ENCODE data around the gene JAZF1.
"Not testable (repeated sequence)": the region's sequence is repeated elsewhere in the genome, so short reads cannot be mapped to it uniquely, and the experiment has no call there.

Gene JAZF1

DNA sequence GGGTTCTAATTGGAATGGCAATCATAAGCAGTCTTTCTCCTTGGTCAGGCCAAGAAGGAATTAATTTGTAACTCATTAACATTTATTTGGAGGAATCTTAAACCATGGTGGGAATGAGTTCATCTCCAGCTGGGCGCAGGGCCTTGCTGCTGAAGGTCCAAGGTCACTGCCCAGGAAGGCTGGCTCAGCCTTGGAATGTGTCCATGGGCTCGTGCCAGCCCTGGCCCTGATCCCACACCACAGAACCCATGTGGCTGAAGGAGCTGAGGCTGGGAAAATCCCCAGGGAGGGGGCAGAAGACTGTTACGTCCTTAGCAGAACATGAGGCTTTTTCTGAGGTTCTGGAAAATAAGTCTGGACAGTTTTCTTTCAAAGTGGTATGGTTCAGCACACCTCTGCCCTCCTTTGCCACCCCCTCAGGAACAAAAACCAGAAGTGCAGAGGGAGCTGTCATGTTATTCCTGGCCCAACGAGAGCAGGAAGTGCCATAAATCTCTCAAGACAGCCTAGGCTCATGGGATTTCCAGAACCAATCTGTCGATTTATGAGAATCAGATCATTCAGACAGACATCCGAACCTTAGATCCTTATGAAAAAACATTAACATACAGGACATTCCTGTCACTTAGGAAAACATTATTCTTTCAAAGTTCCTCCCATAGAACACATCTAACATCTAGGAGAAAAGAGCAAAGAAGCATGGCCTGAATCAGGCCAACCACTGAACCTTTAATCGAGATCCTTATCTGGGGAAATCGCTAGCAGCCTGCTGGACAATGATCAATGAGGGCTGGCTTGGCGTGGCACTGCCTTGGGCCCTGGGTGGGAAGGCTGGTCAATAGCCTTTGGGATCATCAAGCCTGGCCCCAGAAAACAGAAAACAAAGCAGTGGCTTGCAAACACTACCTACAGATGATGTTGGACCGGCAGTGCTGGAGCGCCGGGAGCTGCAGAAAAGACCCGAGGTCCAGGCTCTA, 306.3 kb downstream of the JAZF1 start:
- DNase-seq (ENCODE audit: low read depth in 3 of 3), result no peak

DNA sequence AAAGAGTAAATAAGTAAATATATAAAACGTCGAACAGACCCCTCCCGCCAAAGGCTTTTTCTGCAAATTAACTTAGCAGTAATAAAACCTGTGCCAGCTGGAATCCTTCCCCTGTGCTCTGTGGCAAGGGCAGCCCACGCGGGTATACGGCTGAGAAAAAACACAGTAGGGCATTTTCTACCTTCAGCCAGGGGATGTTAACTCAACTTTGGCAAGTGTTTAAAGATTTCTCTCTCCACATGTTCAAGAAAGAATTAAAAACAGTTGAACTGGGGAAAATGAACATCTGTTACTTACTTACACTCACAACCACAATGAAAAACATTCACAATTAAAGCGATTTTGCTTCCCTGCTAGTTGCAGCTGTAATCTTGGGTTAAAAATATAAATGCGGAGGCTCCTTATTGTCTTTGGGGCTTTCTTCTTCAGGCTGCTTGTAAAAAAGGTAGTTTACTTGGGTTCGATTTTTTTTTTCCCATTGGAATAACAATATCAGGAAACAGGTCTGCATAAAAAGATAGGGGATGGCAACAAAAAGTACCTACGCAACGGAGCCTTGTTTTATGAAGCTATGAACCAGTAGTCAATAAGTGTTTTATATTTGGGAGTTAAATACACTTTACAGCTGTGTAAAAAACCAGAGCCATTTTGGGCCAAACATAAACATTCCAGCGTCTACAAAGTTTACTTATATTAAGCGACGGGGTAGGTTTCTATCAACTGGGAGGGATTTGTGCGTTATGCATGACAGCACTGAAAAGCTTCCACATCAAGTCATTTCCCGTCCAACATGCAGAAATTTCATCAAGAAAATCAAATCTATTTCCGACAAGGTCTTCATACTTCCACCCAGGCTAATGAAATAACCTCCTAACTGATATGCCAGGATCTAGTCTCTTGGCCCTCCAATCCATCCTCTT, 308.0 kb downstream of the JAZF1 start:
- no peak for DNase-seq (ENCODE audit: low read depth in 3 of 3)

DNA sequence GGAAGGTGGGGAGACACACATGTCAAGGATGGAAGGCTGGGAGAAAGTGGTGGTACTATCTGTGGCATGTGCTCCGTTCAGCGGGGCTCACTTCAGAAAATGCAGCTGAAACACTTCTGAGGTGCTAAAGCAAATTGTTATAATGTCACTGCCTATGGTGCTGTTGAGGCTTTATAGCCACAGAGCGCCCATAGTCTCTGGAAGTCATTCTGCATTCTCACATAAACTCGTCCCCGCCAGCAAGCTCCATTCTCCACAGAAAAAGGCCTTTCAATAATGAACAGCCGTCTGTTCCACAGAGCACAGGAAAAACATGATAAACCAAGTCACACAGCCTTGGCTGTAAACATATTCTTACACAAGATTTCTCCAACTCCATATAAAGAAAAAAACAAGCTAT, 308.7 kb downstream of the JAZF1 start:
- DNase-seq (ENCODE audit: low read depth in 3 of 3), result no peak

DNA sequence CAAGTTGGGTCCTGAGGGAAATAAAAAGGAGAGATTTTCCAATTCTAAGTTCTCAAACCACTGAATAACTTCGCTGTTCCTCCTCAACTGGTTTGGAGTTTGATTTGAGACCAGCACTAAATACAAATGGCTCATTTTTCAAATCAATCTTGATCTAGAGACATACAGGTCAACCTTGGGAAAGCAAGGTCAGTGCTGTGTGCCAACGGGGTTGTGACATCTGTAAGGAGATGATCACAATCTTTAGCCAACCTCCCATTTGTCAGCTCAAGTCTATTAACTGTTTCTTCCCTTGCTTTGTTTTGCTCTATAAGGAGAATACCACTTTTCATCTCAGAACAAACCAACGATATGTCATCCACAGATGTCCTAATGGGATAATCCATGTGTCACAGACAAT, 309.5 kb downstream of the JAZF1 start:
- DNase-seq (ENCODE audit: low read depth in 3 of 3), result no peak

DNA sequence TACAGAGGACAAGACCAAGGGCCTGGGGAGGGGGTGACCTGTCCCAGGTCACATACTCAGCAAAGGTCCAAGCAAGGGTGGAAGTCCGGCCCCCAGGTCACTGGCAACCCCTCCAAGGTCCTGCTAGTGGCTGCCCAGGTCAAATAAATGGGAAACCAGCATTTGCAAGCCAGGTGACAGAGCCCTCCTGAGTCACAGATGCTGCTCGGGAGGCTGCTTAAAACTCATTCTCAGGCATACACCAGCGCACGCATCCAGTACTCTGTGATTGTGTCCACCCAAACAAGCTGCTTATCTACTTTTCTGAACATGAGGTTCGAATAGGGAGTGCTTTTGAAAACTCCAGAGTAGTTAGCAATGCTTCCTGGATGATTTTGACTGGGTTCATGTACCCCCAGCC, 310.0 kb downstream of the JAZF1 start:
- no peak for DNase-seq (ENCODE audit: low read depth in 3 of 3)

DNA sequence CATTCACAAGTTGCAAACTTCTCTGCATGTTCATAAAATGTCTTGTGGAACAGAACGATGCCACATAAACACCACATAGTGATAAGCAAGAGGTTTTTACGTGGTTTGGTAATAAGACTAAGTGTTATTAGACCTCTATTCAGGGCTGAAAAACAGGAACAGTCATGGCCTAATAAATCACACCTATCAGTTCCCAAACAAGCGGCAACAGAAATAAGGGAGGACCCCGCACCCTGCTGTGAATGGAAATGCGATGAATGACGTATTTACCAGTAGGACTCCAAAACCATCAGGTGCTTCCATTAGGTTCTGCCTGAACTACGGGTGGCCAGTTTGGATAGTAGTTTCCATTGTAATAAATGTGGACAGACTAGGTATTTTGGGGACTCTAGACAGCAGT, 311.5 kb downstream of the JAZF1 start:
- DNase-seq (ENCODE audit: low read depth in 3 of 3), result no peak

DNA sequence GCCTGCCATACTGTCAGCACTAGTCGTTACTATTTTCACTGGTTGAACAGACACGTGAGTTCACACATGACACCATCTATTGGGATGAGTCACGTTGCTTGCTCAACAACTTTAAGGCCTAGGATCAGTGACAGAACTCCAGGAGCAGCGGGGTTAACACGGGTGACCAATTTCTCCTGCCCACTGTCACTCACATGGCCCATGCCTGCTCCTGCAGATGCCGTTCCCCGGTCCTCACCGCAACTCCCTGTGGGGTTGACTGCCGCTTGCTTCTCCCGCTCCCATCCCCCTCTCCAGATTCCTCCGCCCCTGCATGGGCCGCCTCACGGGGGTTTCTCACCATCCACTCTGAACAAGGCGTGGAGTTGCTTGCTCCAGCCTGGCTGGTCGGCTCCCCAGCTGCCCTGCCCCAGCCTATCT, 312.5 kb downstream of the JAZF1 start:
- no peak for DNase-seq (ENCODE audit: low read depth in 3 of 3)

DNA sequence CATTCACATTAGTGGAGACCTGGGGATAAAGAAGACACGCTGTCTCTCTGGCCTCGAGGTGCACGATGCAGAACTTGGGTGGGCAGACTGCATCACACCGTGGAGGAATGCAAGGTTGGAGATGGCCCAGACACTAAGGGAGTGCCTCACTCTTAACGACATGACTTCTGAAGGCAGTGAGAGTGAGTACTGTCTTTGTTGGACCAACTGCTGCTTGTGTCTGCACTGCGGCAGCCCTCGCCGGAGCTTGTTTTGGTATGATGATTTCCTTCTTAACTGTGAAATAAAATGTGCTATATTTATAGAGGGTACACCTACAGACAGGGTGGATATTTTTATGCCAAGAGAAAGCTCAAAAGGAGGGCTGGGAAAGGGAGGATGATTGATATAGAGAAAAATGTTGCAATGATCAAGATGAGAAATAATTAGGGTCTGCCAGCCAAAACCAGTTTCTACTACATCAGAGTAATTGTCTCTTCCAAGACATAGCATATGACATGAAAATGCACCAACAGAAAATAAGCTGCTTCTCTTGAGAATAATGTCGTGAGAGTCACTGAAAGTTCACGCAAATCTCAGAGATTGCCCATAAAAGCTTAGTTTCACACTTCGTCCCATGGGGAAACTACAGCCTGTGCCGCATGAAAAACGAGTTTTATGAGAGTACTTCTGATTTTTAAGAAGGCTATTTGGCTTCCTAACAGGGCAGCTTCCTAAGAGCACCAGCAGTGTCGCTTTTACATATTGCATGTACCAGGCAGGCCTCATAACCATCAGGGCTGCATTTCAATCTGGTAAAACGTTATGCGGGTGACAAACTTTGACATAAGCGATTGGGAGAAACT, 313.5 kb downstream of the JAZF1 start:
- no peak for DNase-seq (ENCODE audit: low read depth in 3 of 3)

DNA sequence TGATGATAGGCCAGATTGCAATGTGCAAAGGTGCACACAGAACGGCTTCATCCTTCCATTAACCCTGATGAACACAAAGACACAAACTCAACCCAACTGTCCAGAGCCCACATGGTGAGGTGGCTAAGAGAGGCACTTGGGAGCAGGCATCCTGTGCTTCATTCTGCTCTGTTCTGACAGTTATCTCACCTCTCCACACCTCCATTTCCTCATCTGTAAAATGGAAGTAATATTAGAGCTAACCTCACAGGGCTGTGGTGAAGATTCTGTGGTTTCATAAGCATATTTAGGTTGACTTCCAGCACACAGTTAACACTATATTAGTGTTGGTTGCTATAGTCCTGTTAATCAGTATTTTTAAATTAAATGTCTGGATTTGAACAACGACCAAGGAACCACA, 314.3 kb downstream of the JAZF1 start:
- DNase-seq (ENCODE audit: low read depth in 3 of 3), result no peak

DNA sequence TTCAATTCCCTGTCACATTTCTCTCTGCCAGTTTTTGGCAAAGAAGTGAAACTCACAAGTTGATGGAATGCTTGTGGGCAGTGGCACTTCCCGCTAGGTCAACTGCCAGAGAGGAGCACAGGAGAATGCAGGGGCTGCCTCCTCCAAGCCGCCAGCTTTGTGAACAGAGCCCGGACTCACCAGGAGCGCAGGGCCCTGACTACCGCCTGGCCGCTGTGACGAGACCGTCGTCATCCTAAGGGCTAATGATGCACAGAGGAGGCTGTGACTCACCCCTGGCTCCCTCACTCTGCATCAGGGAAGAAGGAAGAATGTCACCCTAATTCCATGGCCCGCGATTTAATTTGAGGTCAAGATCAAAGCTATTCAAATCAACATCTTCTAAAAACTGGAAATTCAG, 316.7 kb downstream of the JAZF1 start:
- no peak for DNase-seq (ENCODE audit: low read depth in 3 of 3)

DNA sequence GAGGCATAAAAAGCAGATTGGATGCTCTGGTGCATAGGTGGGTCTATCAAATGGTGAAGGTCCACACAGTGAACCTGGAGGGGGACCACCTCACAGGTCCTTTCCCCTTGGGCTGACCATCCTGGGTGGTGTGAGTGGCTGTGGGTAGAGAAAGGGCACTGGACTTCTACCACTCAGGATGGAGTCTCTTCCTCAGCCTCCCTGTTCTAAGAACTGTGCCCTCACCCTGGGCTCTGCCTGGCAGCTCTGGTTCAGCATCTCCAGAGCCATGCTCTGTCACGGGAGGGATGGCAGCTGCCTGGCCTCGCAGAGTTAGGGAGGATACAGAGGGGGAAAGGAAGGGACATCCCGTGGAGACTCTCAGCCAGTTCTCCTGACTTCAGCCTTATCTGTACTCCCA, 318.8 kb downstream of the JAZF1 start:
- no peak for DNase-seq (ENCODE audit: low read depth in 3 of 3)

DNA sequence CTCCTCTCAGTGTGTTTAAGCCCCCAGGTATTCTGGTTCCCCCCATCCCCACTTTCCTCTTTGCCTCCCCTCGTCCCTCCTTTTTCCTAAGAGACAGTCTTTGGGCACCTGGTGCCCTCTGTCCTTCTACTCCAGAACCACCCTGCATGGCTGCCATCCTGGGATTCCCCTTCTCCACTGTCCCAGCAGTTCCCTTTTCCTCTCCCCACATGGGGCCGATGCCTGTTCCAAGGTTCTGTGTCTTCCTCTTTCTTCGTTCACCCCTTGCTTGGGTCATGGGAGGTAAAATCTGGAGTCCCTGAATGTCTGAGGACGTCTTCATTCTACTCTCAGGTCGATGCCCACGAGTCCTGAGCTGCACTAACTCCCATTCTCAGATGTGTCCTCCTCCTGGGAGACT, 319.8 kb downstream of the JAZF1 start:
- no peak for DNase-seq (ENCODE audit: low read depth in 3 of 3)

DNA sequence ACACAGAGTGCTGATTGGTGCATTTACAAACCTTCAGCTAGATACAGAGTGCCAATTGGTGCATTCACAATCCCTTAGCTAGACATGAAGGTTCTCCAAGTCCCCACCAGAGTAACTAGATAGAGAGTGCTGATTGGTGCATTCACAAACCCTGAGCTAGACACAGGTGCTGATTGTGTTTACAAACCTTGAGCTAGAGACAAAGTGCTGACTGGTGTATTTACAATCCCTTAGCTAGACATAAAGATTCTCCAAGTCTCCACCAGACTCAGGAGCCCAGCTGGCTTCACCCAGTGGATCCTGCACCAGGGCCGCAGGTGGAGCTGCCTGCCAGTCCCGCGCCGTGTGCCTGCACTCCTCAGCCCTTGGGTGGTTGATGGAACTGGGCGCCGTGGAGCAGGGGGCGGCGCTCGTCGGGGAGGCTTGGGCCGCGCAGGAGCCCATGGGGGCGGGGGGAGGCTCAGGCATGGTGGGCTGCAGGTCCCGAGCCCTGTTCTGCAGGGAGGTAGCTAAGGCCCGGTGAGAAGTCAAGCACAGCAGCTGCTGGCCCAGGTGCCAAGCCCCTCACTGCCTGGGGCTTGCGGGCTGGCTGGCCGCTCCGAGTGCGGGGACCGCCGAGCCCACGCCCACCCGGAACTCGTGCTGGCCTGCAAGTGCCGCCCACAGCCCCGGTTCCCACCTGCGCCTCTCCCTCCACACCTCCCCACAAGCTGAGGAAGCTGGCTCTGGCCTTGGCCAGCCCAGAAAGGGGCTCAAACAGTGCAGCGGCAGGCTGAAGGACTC, 323.7 kb downstream of the JAZF1 start:
- DNase-seq (ENCODE audit: low read depth in 3 of 3), result not testable (repeated sequence)

DNA sequence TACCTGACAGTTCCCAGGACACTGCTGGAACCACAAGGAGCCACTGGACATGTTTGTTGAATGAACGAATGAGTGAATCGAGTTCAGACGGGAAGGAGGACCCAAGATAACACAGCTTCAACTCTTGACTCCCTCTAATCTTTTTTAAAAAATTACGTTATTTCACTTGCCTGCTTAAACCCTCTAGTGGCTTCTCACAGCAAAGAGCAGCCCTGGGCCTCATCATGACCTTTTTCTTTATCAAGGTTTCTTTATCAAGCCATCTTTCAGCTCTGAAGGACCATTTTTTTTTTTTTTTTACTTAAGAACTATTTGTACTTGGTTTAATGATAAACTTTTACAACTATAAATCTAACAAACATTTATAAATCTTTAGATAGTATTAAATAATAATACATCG, 330.1 kb downstream of the JAZF1 start:
- DNase-seq (ENCODE audit: low read depth in 3 of 3), result no peak

DNA sequence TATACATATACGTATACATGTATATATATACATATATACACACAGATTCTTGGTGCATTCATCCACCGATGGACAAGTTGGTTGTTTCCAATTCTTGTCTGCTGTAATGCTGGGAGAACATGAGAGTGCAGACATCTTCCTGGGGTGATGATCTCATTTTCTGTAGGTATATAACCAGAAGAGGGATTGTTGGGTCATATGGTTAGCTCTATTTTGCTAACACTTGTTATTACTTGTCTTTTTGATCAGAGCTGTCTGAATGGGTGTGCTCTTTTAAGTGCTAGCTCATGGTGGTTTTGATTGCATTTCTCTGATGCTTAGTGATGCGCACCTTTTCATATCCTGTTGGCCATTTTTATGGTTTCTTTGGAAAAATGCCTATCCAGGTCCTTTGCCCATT, 334.2 kb downstream of the JAZF1 start:
- no peak for DNase-seq (ENCODE audit: low read depth in 3 of 3)

DNA sequence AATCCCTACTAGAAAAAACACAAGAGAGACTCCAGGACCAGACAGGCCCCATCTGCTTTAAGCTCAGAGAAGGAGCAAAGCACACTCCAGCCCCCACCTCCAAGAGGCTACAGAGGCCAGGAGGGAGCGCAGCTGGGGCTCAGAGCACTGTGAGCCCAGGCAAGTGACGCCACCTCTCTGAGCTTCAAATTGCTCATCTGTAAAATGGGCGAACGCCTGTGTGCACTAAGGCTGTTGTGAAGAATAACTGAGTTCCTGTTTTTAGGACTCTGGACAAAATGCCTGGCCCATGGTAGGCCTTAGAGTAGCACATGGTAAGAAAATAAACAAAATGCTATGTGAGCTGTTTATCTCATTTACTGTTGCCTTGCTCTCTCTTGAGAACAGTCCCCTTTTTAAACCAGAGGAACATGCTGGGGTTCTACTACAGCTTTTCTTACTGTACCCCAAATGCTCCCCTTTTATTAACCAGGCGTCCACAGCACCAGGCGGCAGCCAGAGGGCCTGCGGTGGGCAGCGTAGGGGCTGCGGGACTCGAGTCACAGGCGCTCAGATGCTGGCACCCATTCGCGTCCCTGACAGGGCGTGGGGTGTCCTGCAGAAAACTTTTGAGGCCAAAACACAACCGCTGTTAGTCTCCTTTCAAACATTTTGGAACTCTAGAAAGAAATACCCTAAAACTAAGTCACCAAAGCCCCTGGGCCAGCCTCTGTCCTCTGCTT, 336.9 kb downstream of the JAZF1 start:
- DNase-seq (ENCODE audit: low read depth in 3 of 3), result no peak

DNA sequence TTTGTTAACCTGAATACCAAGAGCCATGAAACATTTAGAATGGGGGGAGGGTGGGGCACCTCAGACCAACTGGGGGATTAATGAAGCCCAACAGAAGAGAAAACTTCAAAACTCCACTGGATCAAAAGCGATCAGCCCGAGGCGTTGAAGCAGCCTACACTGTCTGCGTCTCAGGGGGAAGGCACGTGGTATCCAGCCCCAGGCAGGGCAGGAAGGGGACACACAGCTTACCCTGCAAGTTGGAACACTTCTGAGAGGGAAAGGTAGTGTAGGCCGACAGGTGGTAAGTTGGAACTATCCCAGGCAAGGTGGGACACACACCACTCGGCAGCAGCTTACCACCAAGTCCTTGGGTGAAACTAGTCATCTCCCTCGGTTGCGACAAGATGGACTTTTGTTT, 337.7 kb downstream of the JAZF1 start:
- DNase-seq (ENCODE audit: low read depth in 3 of 3), result no peak

DNA sequence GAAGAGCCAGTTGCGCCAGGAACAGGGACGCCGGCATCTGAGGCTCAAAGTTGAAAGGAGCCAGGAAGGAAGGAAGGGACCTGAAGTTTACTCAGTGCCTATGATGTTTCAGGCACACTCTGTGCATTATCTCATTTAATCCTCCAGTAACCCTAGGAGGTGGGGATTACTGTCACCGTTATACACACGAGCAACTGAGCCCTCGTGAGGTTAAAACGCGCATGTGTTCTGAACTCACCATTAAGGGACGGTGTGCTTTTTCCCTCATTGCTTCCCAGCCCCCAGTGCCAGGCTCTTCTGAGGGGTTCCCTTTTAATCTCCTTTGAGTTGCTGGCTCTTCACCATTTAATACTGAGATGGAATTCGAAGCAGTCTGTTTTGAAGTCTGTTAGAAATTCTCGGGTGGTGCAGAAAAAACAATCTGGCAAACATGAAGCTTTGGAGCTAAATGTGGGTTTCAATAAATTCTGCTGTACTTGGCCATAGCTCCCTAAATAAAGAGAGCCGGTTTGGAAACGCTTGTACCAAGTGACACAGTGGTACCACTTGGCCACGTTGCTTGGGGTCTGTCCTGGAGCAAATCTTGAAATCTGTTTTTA, 338.4 kb downstream of the JAZF1 start:
- no peak for DNase-seq (ENCODE audit: low read depth in 3 of 3)

DNA sequence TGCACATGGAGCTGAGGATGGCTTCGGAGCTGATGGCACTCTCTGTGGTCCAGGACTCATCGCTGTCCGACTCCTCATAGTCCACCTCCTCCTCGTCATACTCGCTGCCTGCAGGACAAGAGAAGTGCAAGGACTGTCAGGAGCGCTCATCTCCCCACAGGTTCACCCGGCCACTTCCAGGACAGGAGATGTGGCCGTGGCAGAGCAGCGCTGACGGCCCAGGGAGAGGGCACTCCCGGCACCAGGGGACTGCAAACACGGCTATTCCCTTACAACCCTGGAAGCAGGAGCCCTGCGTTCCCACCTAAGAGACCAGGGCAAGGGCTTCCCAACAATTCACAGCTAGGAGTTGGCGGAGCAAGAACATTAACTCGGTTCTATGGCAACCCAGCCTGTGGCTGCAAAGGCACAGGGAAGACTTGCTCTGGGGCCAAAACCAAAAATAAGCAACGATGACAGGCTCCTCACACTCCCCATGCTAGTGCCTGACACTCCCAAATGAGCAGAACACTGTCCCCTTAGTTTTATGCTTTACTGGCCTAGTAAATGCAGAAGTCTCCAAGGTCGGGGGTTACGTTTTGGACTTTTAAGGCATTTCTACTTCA, 339.7 kb downstream of the JAZF1 start:
- no peak for DNase-seq (ENCODE audit: low read depth in 3 of 3)
